Muscle of back (tissue), 13 donors: Measurements from ENCODE around the gene PPBP. TPM values are rescaled to one million over a fixed set of nuclear protein-coding genes. Genes with fewer than 3 reads are reported as not detected.

Source experiments
- DNase-seq, 3 donors: peaks; one replicate each; pipeline versions ENCODE4 v3.0.0 to v3.0.0-alpha.2; 2013
- long read RNA-seq, 9 donors: transcript quantifications; one replicate each; lab custom pipeline, GENCODE V29; 2026
- polyA plus RNA-seq, 10 donors: library from polyadenylated mRNA; unstranded; fragments of 120-200 nt; gene quantifications; one replicate each; pipeline ENCODE4 v1.2.1, GENCODE V29; 2013; ENCODE audit not compliant: insufficient read length in 10 of 10

Gene PPBP, protein sequence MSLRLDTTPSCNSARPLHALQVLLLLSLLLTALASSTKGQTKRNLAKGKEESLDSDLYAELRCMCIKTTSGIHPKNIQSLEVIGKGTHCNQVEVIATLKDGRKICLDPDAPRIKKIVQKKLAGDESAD
- 1 to 10 TPM; 2.4 to 6.3 (median 3.5) TPM for polyA plus RNA-seq
- long read RNA-seq, donor 1, partial matches to known transcripts: 0 of 2 reads
- long read RNA-seq, donor 1, other reads (novel, unspliced or antisense): 0 of 2 reads
- long read RNA-seq, donor 2, partial matches to known transcripts: 0 of 1 reads
- long read RNA-seq, donor 2, other reads (novel, unspliced or antisense): 0 of 1 reads
- long read RNA-seq, donor 3: 0 reads
- long read RNA-seq, donor 4, partial matches to known transcripts: 0 of 1 reads
- long read RNA-seq, donor 4, other reads (novel, unspliced or antisense): 0 of 1 reads
- long read RNA-seq, donor 5, transcript PPBP-201 (3 exons, 715 nt): major isoform, 5 of 5 reads
- long read RNA-seq, donor 5, partial matches to known transcripts: 0 of 5 reads
- long read RNA-seq, donor 5, other reads (novel, unspliced or antisense): 0 of 5 reads
- long read RNA-seq, donor 6, partial matches to known transcripts: 0 of 2 reads
- long read RNA-seq, donor 6, other reads (novel, unspliced or antisense): 0 of 2 reads
- long read RNA-seq, donor 7, partial matches to known transcripts: 0 of 1 reads
- long read RNA-seq, donor 7, other reads (novel, unspliced or antisense): 0 of 1 reads
- long read RNA-seq, donor 8, partial matches to known transcripts: 0 of 2 reads
- long read RNA-seq, donor 8, other reads (novel, unspliced or antisense): 0 of 2 reads
- long read RNA-seq, donor 9, partial matches to known transcripts: 0 of 1 reads
- long read RNA-seq, donor 9, other reads (novel, unspliced or antisense): 0 of 1 reads

- DNase-seq: no peak
These were observed at the start of gene PPBP for GRCh38 chr4:73988061-73988460. TSS of gene PPBP (minus strand) at chr4:73988190. CDS start at chr4:73988103, 87 bp downstream.

- no peak for DNase-seq
These were observed 49.3 kb upstream of the PPBP start for GRCh38 chr4:74037076-74037955.

GRCh38 chr4:74033739-74034138 lies 45.7 kb upstream of the PPBP start:
- peak in 1 of 3 donors; percentile 28 for DNase-seq

GRCh38 chr4:74032064-74032463 lies 44.1 kb upstream of the PPBP start:
- DNase-seq: peak in 2 of 3 donors; percentile 24 to 31

DNA sequence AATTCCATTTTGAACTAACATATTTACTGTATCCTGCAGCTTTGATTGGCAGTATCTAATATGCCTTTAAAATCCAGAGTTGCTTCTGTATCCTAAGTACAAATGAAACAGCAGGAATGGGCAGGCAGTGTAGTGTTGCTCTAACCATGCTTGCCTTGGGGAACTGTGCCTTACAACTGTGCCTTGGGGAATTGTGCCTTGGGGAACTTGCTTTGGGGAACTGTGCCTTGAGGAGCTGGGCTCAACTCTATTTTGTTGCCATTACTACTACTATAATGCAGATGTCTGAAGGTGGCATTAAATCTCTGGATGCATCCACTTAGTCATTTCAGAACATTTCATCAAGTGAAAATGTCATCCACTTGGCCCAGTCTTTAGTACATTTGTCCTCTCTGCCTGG lies 43.6 kb upstream of the PPBP start:
- no peak for DNase-seq

DNA sequence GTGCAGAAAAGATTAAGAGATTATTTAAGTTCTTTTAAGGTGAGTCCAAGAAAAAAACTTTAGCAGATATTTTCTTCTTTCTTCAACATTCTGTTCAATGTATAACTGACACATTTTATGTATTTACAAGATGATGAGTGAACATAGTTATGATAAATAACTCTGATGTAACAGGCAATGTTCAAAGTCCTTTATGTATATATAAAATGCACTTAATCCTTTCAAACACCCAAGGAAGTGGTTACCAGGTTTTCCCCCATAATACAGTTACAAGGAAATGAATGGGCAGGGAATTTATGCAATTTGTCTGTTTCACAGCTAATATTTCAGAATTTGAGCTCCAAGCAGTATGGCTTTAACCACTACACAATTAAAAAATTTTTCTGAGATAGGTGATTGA lies 42.3 kb upstream of the PPBP start:
- no peak for DNase-seq

DNA sequence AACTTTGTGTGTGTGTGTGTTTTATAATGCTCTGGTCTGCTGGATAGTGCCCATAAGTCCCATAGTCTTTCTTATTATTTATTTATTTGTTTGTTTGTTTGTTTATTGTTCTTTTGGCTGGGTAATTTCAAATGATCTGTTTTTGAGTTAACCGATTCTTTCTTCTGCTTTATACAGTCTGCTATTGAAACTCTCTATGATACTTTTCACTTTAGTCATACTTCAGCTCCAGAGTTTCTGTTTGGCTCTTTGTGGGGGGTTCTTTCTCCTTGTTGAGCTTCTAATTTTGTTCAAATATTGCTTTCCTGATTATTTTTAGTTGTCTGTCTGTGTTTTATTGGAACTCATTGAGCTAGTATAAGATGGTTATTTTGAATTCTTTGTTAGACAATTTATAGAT lies 40.5 kb upstream of the PPBP start:
- no peak for DNase-seq

GRCh38 chr4:74023709-74024108 lies 35.7 kb upstream of the PPBP start:
- DNase-seq: no peak

GRCh38 chr4:74021601-74022000 lies 33.6 kb upstream of the PPBP start:
- no peak for DNase-seq

DNA sequence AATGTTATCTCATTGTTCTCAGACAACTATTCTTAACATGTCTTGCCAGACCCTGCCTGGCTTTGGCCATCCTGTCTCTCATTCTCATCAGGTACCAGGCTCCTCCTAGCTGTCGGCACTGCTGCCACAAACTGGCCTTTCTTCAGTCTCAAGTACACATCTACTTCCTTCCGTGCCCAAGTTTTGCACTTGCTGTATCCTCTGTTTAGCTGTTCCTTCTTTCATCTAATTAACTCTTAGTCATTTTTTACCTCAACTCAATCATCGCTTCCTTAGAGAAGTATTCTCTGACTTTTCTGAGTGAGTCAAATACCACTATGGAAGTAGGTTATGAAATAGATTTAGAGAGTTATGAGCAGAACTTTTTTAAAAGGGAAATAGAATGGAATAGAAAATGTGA lies 30.8 kb upstream of the PPBP start:
- DNase-seq: no peak

GRCh38 chr4:74018116-74018515 lies 30.1 kb upstream of the PPBP start:
- DNase-seq: no peak

GRCh38 chr4:74016068-74016467 lies 28.1 kb upstream of the PPBP start:
- DNase-seq: no peak

GRCh38 chr4:74015126-74015780 lies 27.3 kb upstream of the PPBP start:
- no peak for DNase-seq

GRCh38 chr4:74014332-74014731 lies 26.3 kb upstream of the PPBP start:
- DNase-seq: no peak

- no peak for DNase-seq
These were observed 25.3 kb upstream of the PPBP start for GRCh38 chr4:74013264-74013663.

DNA sequence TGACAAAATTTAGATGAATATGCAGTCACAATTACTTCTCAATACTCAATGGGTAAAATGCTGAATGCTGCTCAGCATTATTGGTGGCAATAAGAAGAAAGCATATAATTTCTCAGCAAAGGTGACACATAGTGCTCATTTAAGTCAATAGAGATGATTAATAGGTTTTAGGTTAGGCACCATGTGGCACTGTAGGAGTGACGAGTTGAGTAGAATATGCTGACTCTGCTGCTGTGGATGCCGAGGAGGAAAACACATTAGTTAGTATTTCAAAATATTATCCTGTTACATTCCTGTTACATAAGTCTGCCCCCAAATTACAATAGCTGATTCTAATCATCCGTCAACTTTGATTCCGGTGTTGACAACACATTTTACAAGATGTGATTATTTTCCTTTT lies 24.1 kb upstream of the PPBP start:
- no peak for DNase-seq

DNA sequence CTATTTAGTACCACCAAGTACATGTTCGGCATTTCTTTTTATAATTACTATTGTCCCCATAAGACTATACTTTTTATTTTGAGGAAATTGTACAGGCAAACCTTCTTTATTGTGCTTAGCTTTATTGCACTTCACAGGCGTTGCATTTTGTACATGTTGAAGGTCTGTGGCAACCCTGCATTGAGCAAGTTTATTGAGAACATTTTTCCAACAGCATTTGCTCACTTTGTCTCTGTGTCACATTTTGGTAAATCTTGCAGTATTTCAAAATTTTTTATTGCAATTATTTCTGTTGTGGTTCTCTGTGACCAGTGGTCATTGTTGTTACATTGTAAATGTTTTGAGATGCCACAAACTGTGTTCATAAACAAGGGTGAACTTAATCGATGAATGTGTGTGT lies 21.3 kb upstream of the PPBP start:
- DNase-seq: no peak

DNA sequence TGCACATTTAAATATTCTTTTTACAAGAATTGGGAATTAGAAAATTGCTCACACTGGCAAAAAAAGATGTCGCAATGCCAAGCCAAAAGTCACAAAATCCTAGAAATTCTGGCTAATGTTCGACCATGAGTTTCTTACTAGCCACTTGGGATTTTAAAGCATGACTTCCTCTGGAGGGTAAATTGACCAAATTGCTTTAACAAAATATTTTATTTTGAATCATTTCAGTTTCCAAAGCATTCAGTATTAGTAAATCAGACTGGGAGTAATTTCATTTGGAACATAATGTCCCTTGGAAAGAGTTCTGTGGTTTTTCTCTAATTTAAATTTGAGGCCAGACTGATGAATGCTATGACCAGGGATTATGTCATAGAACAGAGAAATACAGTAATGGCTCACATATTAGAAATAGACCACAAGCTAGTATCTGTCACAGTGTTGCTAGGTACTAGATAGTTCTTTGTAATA lies 18.1 kb upstream of the PPBP start:
- peak in 1 of 3 donors; percentile 22 for DNase-seq

DNA sequence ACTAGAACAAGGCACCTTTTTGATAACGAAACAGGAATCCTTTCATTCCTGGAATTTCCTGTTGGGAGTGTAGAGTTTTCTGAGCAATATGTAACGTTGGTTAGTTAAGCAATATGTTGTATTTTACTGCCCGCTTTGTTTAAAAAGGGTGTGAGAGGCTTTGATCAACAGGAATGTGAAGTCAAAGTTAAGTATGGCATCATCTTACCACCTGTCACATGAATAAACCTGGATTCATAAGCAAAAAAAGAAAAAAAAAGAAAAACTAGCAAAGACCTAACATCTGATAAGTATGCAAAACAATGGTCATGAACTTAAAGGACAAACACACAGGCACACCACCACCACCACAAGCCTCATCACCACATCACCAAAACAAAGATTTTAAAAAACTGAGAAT lies 17.5 kb upstream of the PPBP start:
- no peak for DNase-seq

GRCh38 chr4:74004668-74005067 lies 16.7 kb upstream of the PPBP start:
- DNase-seq: no peak

- DNase-seq: no peak
These were observed 12.3 kb upstream of the PPBP start for GRCh38 chr4:74000301-74000700.
